Right lung (tissue), 5 donors: Measurements from ENCODE around the gene SEC22A. TPM values are rescaled to one million over a fixed set of nuclear protein-coding genes. Genes with fewer than 3 reads are reported as not detected.

Experiments used
- DNase-seq, 2 donors: peaks; one replicate each; pipeline ENCODE4 v3.0.0-alpha.2; 2013
- polyA plus RNA-seq, 5 donors: library from polyadenylated mRNA; unstranded; fragments of 120-200 nt; gene quantifications; one replicate each; pipeline versions ENCODE4 v1.2.1 to v1.2.3, GENCODE V29; 2013; ENCODE audit warnings: inconsistent platforms in 1 of 5, low replicate concordance in 1 of 5; ENCODE audit not compliant: insufficient read length in 5 of 5, insufficient read depth in 1 of 5

SEC22A gene
- polyA plus RNA-seq, 5 donors: 26.9 to 37.1 (median 29.9) TPM

GRCh38 chr3:123286308-123287023 lies 84.7 kb downstream of the SEC22A start:
- DNase-seq: peak in 1 of 2 donors; percentile 13

- no peak for DNase-seq
Observed at GRCh38 chr3:123287051-123287961, 85.6 kb downstream of the SEC22A start.

GRCh38 chr3:123287962-123288302 lies 86.2 kb downstream of the SEC22A start:
- no peak for DNase-seq

GRCh38 chr3:123289391-123290106 lies 87.8 kb downstream of the SEC22A start:
- no peak for DNase-seq

GRCh38 chr3:123290107-123290930 lies 88.6 kb downstream of the SEC22A start:
- DNase-seq: no peak

- DNase-seq: no peak
Observed at GRCh38 chr3:123290962-123291361, 89.2 kb downstream of the SEC22A start.

GRCh38 chr3:123291404-123291803 lies 89.7 kb downstream of the SEC22A start:
- DNase-seq: no peak

GRCh38 chr3:123292321-123293310 lies 90.9 kb downstream of the SEC22A start:
- DNase-seq: no peak

GRCh38 chr3:123294296-123294938 lies 92.7 kb downstream of the SEC22A start:
- DNase-seq: no peak

- no peak for DNase-seq
Observed at GRCh38 chr3:123295171-123295900, 93.6 kb downstream of the SEC22A start.

- no peak for DNase-seq
Observed at GRCh38 chr3:123295901-123296250, 94.1 kb downstream of the SEC22A start.

GRCh38 chr3:123296261-123296660 lies 94.5 kb downstream of the SEC22A start:
- no peak for DNase-seq

GRCh38 chr3:123296836-123297626 lies 95.3 kb downstream of the SEC22A start:
- DNase-seq: no peak

GRCh38 chr3:123297627-123297899 lies 95.8 kb downstream of the SEC22A start:
- DNase-seq: no peak

- DNase-seq: no peak
Observed at GRCh38 chr3:123298903-123299302, 97.2 kb downstream of the SEC22A start.

GRCh38 chr3:123299581-123299980 lies 97.8 kb downstream of the SEC22A start:
- DNase-seq: no peak

GRCh38 chr3:123300056-123300455 lies 98.3 kb downstream of the SEC22A start:
- DNase-seq: no peak

GRCh38 chr3:123300583-123300982 lies 98.8 kb downstream of the SEC22A start:
- DNase-seq: no peak
